ENCODE data around the gene CITED2.

DNA sequence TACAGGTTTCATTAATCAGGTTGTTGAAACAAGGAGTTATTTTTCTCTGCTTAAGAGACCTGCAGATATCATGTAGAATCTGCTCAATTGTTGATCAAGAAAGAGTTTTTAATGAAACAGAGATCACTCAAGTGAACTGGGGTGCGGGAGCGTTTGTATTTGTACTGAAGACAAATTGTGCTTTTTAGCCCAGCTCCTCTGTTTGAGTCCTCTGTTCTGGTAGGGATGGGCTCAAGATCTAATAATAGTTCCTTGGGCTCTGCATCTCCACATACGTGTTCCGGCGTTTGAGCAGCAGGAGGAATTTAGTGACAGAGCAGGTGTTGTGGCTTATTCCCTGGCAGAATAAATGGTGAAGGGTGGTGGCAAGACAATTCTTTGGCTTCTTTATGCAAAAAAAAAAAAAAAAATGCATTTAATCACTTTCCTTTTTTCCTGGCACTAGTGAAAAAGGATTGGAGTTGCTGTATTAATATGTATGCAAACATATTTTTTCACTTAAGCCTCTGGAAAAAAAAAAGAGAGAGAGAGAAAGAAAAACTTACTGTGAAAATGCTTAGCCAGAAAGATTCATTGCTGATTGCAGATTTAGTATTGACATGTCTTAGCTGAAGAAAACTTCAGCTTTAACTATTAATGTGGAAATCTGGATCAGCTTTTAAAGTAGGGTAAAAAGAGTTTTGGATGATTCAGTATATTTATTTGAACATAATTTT, 4.0 kb downstream of the CITED2 start:
- TF ChIP-seq, protein P1, sequence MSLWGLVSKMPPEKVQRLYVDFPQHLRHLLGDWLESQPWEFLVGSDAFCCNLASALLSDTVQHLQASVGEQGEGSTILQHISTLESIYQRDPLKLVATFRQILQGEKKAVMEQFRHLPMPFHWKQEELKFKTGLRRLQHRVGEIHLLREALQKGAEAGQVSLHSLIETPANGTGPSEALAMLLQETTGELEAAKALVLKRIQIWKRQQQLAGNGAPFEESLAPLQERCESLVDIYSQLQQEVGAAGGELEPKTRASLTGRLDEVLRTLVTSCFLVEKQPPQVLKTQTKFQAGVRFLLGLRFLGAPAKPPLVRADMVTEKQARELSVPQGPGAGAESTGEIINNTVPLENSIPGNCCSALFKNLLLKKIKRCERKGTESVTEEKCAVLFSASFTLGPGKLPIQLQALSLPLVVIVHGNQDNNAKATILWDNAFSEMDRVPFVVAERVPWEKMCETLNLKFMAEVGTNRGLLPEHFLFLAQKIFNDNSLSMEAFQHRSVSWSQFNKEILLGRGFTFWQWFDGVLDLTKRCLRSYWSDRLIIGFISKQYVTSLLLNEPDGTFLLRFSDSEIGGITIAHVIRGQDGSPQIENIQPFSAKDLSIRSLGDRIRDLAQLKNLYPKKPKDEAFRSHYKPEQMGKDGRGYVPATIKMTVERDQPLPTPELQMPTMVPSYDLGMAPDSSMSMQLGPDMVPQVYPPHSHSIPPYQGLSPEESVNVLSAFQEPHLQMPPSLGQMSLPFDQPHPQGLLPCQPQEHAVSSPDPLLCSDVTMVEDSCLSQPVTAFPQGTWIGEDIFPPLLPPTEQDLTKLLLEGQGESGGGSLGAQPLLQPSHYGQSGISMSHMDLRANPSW (CRISPR knock-in tag; conservative IDR thresholded peaks at IDR 0.05; ENCODE audit: low read depth): no peak
- TF ChIP-seq NFE2L1 (CRISPR knock-in tag; IDR thresholded peaks at IDR 0.05) (no peak), ATF1 (CRISPR knock-in tag; IDR thresholded peaks at IDR 0.05) (no peak)

Measured in WTC11 (cell line).